Subcutaneous abdominal adipose tissue (tissue), 5 donors: ENCODE measurements around the gene MAP2K7.

Experiments used
- H3K27ac ChIP-seq: one replicate; pipeline ENCODE4 v1.7.0; 2013; ENCODE audit warnings: low read depth, mild to moderate bottlenecking, inconsistent platforms, low read length, moderate library complexity
- H3K27me3 ChIP-seq, 5 donors: one replicate each; pipeline ENCODE4 v1.7.0; 2013; ENCODE audit warnings: low read length in 5 of 5, inconsistent platforms in 1 of 5; ENCODE audit not compliant: control insufficient read depth in 5 of 5, insufficient read depth in 4 of 5
- H3K36me3 ChIP-seq, 5 donors: one replicate each; pipeline ENCODE4 v1.7.0; 2013; ENCODE audit warnings: low read length in 5 of 5; ENCODE audit not compliant: control insufficient read depth in 5 of 5, insufficient read depth in 5 of 5
- H3K4me1 ChIP-seq, 5 donors: one replicate each; pipeline ENCODE4 v1.7.0; 2013; ENCODE audit warnings: low read length in 5 of 5, mild to moderate bottlenecking in 3 of 5, moderate library complexity in 1 of 5; ENCODE audit not compliant: control insufficient read depth in 5 of 5, insufficient read depth in 5 of 5
- H3K4me3 ChIP-seq, 5 donors: one replicate each; pipeline ENCODE4 v1.7.0; 2013; ENCODE audit warnings: low read length in 5 of 5, low read depth in 1 of 5
- H3K9ac ChIP-seq, 5 donors: one replicate each; pipeline ENCODE4 v1.7.0; 2013; ENCODE audit warnings: low read length in 5 of 5, mild to moderate bottlenecking in 4 of 5, moderate library complexity in 3 of 5
- H3K9me3 ChIP-seq, 5 donors: one replicate each; pipeline ENCODE4 v1.7.0; 2013; ENCODE audit warnings: low read length in 5 of 5; ENCODE audit not compliant: control insufficient read depth in 5 of 5
- donor health status: healthy.
- donor health status: healthy.
- donor health status: healthy.
- donor health status: healthy.
- donor health status: healthy.

MAP2K7 gene

DNA sequence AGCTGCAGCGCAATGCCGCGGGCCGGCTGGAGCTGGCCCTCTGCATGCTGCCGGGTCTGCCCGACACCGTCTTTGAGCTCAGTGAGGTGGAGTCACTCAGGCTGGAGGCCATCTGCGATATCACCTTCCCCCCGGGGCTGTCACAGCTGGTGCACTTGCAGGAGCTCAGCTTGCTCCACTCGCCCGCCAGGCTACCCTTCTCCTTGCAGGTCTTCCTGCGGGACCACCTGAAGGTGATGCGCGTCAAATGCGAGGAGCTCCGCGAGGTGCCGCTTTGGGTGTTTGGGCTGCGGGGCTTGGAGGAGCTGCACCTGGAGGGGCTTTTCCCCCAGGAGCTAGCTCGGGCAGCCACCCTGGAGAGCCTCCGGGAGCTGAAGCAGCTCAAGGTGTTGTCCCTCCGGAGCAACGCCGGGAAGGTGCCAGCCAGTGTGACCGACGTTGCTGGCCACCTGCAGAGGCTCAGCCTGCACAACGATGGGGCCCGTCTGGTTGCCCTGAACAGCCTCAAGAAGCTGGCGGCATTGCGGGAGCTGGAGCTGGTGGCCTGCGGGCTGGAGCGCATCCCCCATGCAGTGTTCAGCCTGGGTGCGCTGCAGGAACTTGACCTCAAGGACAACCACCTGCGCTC, 3.8 kb upstream of the MAP2K7 start:
- H3K9ac ChIP-seq, result no peak overlapping the region
- no peak overlapping the region for H3K4me3 ChIP-seq
- H3K4me1 ChIP-seq, result peaks cover 5 to 18% (median 17%) of the 10 kb centered on the region in 5 donors
- no peak overlapping the region for H3K27ac ChIP-seq
- peaks cover 0 to 15% (median 8%) of the 10 kb centered on the region in 5 donors for H3K27me3 ChIP-seq
- no peaks in the 10 kb centered on the region for H3K36me3 ChIP-seq
- no peaks in the 10 kb centered on the region for H3K9me3 ChIP-seq

DNA sequence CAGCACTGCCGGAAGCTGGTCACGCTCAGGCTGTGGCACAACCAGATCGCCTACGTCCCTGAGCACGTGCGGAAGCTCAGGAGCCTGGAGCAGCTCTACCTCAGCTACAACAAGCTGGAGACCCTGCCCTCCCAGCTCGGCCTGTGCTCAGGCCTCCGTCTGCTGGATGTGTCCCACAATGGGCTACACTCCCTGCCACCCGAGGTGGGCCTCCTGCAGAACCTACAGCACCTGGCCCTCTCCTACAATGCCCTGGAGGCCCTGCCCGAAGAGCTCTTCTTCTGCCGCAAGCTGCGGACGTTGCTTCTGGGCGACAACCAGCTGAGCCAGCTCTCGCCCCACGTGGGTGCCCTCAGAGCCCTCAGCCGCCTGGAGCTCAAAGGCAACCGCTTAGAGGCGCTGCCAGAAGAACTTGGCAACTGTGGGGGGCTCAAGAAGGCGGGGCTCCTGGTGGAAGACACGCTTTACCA, 3.2 kb upstream of the MAP2K7 start:
- H3K4me1 ChIP-seq, result peaks cover 8 to 23% (median 23%) of the 10 kb centered on the region in 5 donors
- no peaks in the 10 kb centered on the region for H3K9me3 ChIP-seq
- no peaks in the 10 kb centered on the region for H3K36me3 ChIP-seq
- H3K27me3 ChIP-seq, result peaks cover 0 to 11% (median 3%) of the 10 kb centered on the region in 5 donors
- no peak overlapping the region for H3K4me3 ChIP-seq
- no peak overlapping the region for H3K9ac ChIP-seq
- H3K27ac ChIP-seq, result no peak overlapping the region

DNA sequence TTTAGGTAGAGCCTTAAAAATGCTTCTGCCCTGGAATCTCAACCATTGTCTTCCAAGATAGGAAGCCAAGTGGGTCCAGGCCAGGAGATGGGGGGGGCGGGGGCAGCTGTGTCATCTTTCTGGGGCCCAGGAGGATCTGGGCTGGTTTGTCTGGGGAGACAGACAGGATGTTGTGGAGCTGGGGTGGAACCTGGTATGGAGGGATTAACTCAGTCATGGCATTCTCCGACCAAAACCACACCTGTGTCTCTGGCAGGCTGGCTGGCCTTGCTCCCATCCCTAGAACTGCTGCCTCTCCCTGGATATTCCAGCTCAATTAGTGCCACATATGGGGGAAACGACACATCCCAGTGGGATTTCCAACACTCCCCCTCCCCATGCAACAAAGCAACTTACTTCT, 2.7 kb upstream of the MAP2K7 start:
- Histone ChIP-seq H3K36me3 (peaks cover 0 to 4% (median 2%) of the 10 kb centered on the region in 5 donors), H3K9ac (no peak overlapping the region), H3K9me3 (no peaks in the 10 kb centered on the region), H3K4me1 (peaks cover 8 to 28% (median 27%) of the 10 kb centered on the region in 5 donors), H3K27me3 (peaks cover 0 to 11% (median 0%) of the 10 kb centered on the region in 5 donors), H3K4me3 (no peak overlapping the region), H3K27ac (no peak overlapping the region)

DNA sequence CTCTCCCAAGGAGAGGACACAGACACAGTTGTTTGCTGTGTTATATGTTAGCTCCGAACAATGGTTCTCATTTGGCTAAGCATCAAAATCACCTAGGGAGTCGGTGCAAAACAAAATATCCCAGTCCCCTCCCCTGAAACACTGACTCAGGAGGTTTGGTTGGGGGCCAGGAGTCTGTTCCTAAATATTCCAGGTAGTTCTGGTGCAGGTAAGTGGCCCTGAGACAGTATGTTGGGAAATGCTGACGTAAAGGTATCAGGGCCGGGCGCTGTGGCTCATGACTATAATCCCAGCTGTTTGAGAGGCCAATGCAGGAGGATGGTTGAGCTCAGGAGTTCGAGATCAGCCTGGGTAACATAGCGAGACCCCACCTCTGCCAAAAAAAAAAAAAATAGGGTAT, 2.3 kb upstream of the MAP2K7 start:
- H3K27ac ChIP-seq, result no peak overlapping the region

GRCh38 chr19:7902796-7903243, 857 bp upstream of the MAP2K7 start:
- H3K36me3 ChIP-seq, result peaks cover 0 to 14% (median 5%) of the 10 kb centered on the region in 5 donors
- H3K27ac ChIP-seq, result peak overlapping the region; percentile 62
- H3K4me3 ChIP-seq, result peak overlapping the region; percentile 72 to 84 (median 79)
- peaks cover 0 to 11% (median 0%) of the 10 kb centered on the region in 5 donors for H3K27me3 ChIP-seq
- H3K9me3 ChIP-seq, result no peaks in the 10 kb centered on the region
- peak overlapping the region; percentile 38 to 81 (median 75) for H3K9ac ChIP-seq
- H3K4me1 ChIP-seq, result peaks cover 8 to 36% (median 35%) of the 10 kb centered on the region in 5 donors

More for the DNA sequence above, 2.3 kb upstream of the MAP2K7 start:
- H3K27me3 ChIP-seq, result peaks cover 0 to 11% (median 0%) of the 10 kb centered on the region in 5 donors
- peaks cover 8 to 32% (median 29%) of the 10 kb centered on the region in 5 donors for H3K4me1 ChIP-seq
- no peak overlapping the region for H3K4me3 ChIP-seq
- H3K36me3 ChIP-seq, result peaks cover 0 to 8% (median 5%) of the 10 kb centered on the region in 5 donors
- H3K9me3 ChIP-seq, result no peaks in the 10 kb centered on the region
- no peak overlapping the region for H3K9ac ChIP-seq

- Histone ChIP-seq H3K4me3 (peak overlapping the region; percentile 80 to 94 (median 84)), H3K9me3 (no peaks in the 10 kb centered on the region), H3K9ac (peak overlapping the region; percentile 46 to 91 (median 84)), H3K4me1 (peaks cover 8 to 36% (median 35%) of the 10 kb centered on the region in 5 donors), H3K27ac (peak overlapping the region; percentile 30), H3K36me3 (peaks cover 0 to 26% (median 13%) of the 10 kb centered on the region in 5 donors), H3K27me3 (peaks cover 0 to 6% (median 0%) of the 10 kb centered on the region in 5 donors)
Observed at GRCh38 chr19:7904074-7905020, 670 bp downstream of the MAP2K7 start.

- Histone ChIP-seq H3K27me3 (peaks cover 0 to 2% (median 0%) of the 10 kb centered on the region in 5 donors), H3K4me3 (peak overlapping the region in 3 of 5 donors; percentile 80 to 94 (median 84)), H3K9ac (peak overlapping the region in 4 of 5 donors; percentile 46 to 91 (median 72)), H3K4me1 (peaks cover 8 to 36% (median 35%) of the 10 kb centered on the region in 5 donors), H3K27ac (no peak overlapping the region), H3K36me3 (peaks cover 0 to 33% (median 21%) of the 10 kb centered on the region in 5 donors), H3K9me3 (no peaks in the 10 kb centered on the region)
Observed at GRCh38 chr19:7905268-7905667, 1.6 kb downstream of the MAP2K7 start.

- H3K36me3 ChIP-seq, result peaks cover 0 to 39% (median 27%) of the 10 kb centered on the region in 5 donors
- H3K9me3 ChIP-seq, result no peaks in the 10 kb centered on the region
- H3K27ac ChIP-seq, result no peak overlapping the region
- H3K4me1 ChIP-seq, result peaks cover 8 to 36% (median 35%) of the 10 kb centered on the region in 5 donors
- H3K27me3 ChIP-seq, result no peaks in the 10 kb centered on the region
- H3K9ac ChIP-seq, result peak overlapping the region in 1 of 5 donors; percentile 91
- no peak overlapping the region for H3K4me3 ChIP-seq
Observed at GRCh38 chr19:7905859-7906258, 2.2 kb downstream of the MAP2K7 start.

DNA sequence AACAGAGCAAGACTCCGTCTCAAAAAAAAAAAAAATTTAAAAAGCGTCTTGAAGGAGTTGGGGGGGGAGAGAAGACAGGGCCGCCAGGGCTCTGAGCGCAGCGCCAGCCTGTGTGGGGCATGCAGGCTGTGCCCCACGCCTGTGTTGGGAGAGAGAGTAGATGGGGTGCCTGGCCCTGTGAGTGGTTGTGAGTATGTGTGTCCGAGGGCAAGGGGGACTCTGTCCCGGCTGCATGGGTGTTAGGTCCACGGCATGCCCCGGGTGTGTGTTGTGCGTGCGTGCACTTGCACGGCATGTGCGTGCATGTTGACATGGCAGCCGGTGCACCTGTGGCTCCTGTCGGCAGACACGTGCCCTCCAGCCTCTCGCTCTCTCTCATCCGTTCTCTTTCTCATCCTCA, 3.4 kb downstream of the MAP2K7 start:
- no peak overlapping the region for H3K27ac ChIP-seq
- peaks cover 0 to 51% (median 39%) of the 10 kb centered on the region in 5 donors for H3K36me3 ChIP-seq
- no peak overlapping the region for H3K9ac ChIP-seq
- H3K9me3 ChIP-seq, result no peaks in the 10 kb centered on the region
- H3K27me3 ChIP-seq, result no peaks in the 10 kb centered on the region
- no peak overlapping the region for H3K4me3 ChIP-seq
- peaks cover 8 to 36% (median 35%) of the 10 kb centered on the region in 5 donors for H3K4me1 ChIP-seq
